Choroid plexus epithelial cell (primary cell): ENCODE results near the gene PTGDR.

Source experiments
- DNase-seq: peaks from one replicate; pipeline ENCODE4 v3.0.0-alpha.2; 2010; ENCODE audit warnings: low read depth
- H3K4me3 ChIP-seq: 2 replicates; pipeline ENCODE4 v1.5.1; 2011; ENCODE audit warnings: low read depth, mild to moderate bottlenecking, control low read depth, low read length, moderate library complexity
- CTCF ChIP-seq: conservative IDR thresholded peaks from 2 replicates; pipeline ENCODE4 v1.5.1; 2011; ENCODE audit warnings: low read depth, mild to moderate bottlenecking, control low read depth, inconsistent platforms, low read length, moderate library complexity

PTGDR gene

DNA sequence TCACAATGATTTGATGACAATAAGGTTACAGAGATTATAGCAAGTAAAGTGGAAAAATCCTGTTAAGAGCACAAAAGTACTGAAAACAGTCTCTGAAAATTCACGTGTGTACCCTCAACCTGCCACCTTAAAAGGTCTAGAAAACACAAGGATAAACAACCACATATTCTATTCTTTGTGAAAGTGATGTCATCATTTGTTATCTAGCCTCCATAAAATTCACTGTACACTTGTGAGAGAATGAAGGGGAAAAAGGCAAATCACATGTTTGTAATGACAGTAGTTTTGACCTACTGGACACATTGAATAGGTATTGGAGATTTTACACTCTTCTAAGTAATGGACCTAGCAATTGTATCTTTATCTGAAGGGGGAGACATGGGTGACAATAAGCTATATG lies 4.0 kb downstream of the PTGDR start:
- no peak for TF ChIP-seq CTCF
- no peak overlapping the region for H3K4me3 ChIP-seq
- no peak for DNase-seq

DNA sequence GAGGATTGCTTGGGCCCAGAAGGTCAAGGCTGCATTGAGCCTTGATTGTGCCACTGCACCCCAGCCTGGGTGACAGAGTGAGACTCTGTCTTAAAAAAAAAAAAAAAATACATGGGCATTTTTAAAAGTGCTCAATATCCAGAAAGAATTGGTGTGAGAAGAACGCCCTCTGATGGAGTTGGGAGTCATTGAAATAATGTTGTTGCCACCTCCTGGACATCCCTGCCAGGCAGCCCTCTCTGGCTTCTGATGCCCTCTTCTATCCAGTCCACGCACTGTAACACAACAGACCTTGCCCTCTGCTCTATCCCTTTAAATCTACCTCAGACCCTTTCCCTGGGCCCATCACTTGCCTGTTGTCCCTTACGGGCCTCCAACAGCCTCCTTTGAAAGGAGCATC lies 4.9 kb downstream of the PTGDR start:
- peak; percentile 68 for DNase-seq
- peak; percentile 73 for TF ChIP-seq CTCF
- H3K4me3 ChIP-seq = no peak overlapping the region

GRCh38 chr14:52275372-52275771 lies 7.9 kb downstream of the PTGDR start:
- H3K4me3 ChIP-seq = no peak overlapping the region
- DNase-seq = no peak
- no peak for TF ChIP-seq CTCF

DNA sequence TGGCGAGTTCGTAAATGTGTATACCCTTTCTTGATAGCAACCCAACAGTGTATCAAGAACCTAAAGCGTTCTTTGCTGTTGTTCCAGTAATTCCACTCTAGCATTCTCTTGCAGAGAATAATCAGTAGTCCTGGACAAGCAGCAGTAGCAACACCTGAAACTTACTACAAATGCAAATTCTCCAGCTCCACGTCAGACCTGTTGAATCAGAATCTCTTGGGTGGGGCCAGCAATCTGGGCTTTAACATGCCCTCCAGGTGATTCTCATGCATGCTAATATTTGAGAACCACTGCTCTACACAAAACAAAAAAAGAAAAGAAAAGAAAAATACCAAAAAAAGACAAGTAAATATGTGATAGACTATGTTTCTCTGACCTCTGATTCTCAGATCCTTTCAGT lies 10.1 kb downstream of the PTGDR start:
- no peak for DNase-seq
- no peak for TF ChIP-seq CTCF
- H3K4me3 ChIP-seq = no peak overlapping the region

DNA sequence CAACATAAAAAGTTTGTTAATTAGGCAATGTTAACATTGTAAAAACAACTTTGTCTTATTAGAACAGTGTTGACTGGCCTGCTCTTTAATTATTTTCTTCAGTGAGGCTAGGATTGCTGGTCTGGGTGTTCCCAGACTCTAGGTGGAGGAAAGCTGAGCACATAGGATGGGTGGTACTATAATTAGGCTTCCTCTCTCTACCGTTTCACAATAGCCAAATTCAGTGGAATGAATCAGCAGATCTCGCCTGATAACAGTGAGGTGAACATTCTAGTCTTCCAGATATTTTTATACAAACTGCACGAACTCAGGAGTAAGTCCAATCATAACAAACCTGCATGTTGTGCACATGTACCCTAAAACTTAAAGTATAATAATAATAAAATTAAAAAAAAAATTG lies 11.9 kb downstream of the PTGDR start:
- no peak overlapping the region for H3K4me3 ChIP-seq
- no peak for TF ChIP-seq CTCF
- peak; percentile 77 for DNase-seq

GRCh38 chr14:52283099-52283498 lies 15.6 kb downstream of the PTGDR start:
- no peak overlapping the region for H3K4me3 ChIP-seq
- no peak for TF ChIP-seq CTCF
- DNase-seq = no peak

- peak; percentile 19 for DNase-seq
- H3K4me3 ChIP-seq = no peak overlapping the region
- TF ChIP-seq CTCF = no peak
Observed at GRCh38 chr14:52286661-52287649, 19.5 kb downstream of the PTGDR start.
